Common myeloid progenitor, CD34-positive (primary cell): ENCODE results near the gene KRTAP21-2.

Source experiments
- CTCF ChIA-PET: fragments of 350-600 bp; sonication (Branson Sonifier 250); formaldehyde crosslinking; loops from one replicate; lab custom pipeline; 2021; ENCODE audit warnings: antibody characterized with exemption; lab: Charles Lee
- POLR2A ChIA-PET: fragments of 350-600 bp; sonication (Branson Sonifier 250); formaldehyde crosslinking; loops from one replicate; lab custom pipeline; 2021; ENCODE audit warnings: antibody characterized with exemption; lab: Charles Lee
- DNase-seq, 3 donors: peaks; one replicate each; pipeline versions ENCODE4 v3.0.0 to v3.0.0-alpha.2; 2013
- H3K27ac ChIP-seq, 2 experiments: 1 replicate in 1 of 2; 2 replicates in 1 of 2; pipeline ENCODE4 v1.7.0; 2013; ENCODE audit warnings: inconsistent platforms in 2 of 2, low read length in 2 of 2, mild to moderate bottlenecking in 2 of 2, low read depth in 1 of 2, moderate library complexity in 1 of 2; ENCODE audit not compliant: severe bottlenecking in 2 of 2, insufficient read depth in 1 of 2, poor library complexity in 1 of 2
- H3K27me3 ChIP-seq, 5 experiments: replicated peaks in 2 of 5; 1 replicate in 3 of 5; 2 replicates in 2 of 5; pipeline versions ENCODE4 v1.6.1 to v1.7.0; 2013; ENCODE audit warnings: low read length in 4 of 5, mild to moderate bottlenecking in 2 of 5, moderate library complexity in 2 of 5, inconsistent platforms in 1 of 5; ENCODE audit not compliant: insufficient read depth in 5 of 5, control insufficient read depth in 4 of 5
- H3K36me3 ChIP-seq, 4 experiments: 1 replicate in 2 of 4; 2 replicates in 2 of 4; pipeline versions ENCODE4 v1.6.1 to v1.7.0; 2013; ENCODE audit warnings: low read length in 3 of 4, control low read depth in 1 of 4, mild to moderate bottlenecking in 1 of 4; ENCODE audit not compliant: control insufficient read depth in 4 of 4, insufficient read depth in 4 of 4
- H3K4me1 ChIP-seq, 4 experiments: 1 replicate in 3 of 4; 2 replicates in 1 of 4; pipeline versions ENCODE4 v1.6.1 to v1.7.1; 2013; ENCODE audit warnings: low read length in 3 of 4, mild to moderate bottlenecking in 3 of 4, control low read depth in 1 of 4, inconsistent platforms in 1 of 4, moderate library complexity in 1 of 4; ENCODE audit not compliant: control insufficient read depth in 4 of 4, insufficient read depth in 4 of 4; ENCODE audit errors: control extremely low read depth in 1 of 4
- H3K4me3 ChIP-seq, 7 experiments: 1 replicate in 4 of 7; 2 replicates in 3 of 7; pipeline versions ENCODE4 v1.5.1 to v1.7.0; 2013; ENCODE audit warnings: mild to moderate bottlenecking in 7 of 7, low read length in 6 of 7, moderate library complexity in 6 of 7, inconsistent platforms in 2 of 7, low read depth in 2 of 7, control low read depth in 1 of 7; ENCODE audit not compliant: insufficient read depth in 4 of 7, control insufficient read depth in 1 of 7; ENCODE audit errors: extremely low read depth in 1 of 7
- H3K9me3 ChIP-seq, 5 experiments: 1 replicate in 4 of 5; 2 replicates in 1 of 5; pipeline versions ENCODE4 v1.6.1 to v1.7.1; 2013; ENCODE audit warnings: low read length in 4 of 5, mild to moderate bottlenecking in 2 of 5, inconsistent platforms in 1 of 5, low read depth in 1 of 5, moderate library complexity in 1 of 5; ENCODE audit not compliant: control insufficient read depth in 4 of 5, insufficient read depth in 2 of 5; ENCODE audit errors: control extremely low read depth in 1 of 5
- WGBS: methylation state at CpG from one replicate; pipeline ENCODE4 v1.1.5; 2013; ENCODE audit not compliant: insufficient coverage; 5-methylcytosine and 5-hydroxymethylcytosine counted together

The KRTAP21-2 gene

GRCh38 chr21:30714456-30714855, 32.6 kb downstream of the KRTAP21-2 start:
- Histone ChIP-seq H3K27ac (no peak overlapping the region), H3K4me1 (no peaks in the 10 kb centered on the region), H3K36me3 (no peaks in the 10 kb centered on the region), H3K27me3 (no peaks in the 10 kb centered on the region), H3K4me3 (no peak overlapping the region), H3K9me3 (no peaks in the 10 kb centered on the region)
- ChIA-PET POLR2A (no interaction called here), CTCF (no interaction called here)
- 71% methylated on average over 1 of the region's 3 CpGs for WGBS
- DNase-seq, result no peak

- WGBS, result 80% methylated on average over 3 of the region's 3 CpGs
- H3K36me3 ChIP-seq, result no peaks in the 10 kb centered on the region
- DNase-seq, result no peak
- no peak overlapping the region for H3K27ac ChIP-seq
- no peaks in the 10 kb centered on the region for H3K4me1 ChIP-seq
- H3K27me3 ChIP-seq, result no peaks in the 10 kb centered on the region
- CTCF ChIA-PET, result no interaction called here
- no peaks in the 10 kb centered on the region for H3K9me3 ChIP-seq
- H3K4me3 ChIP-seq, result no peak overlapping the region
- POLR2A ChIA-PET, result no interaction called here
Observed at GRCh38 chr21:30713766-30714165, 33.3 kb downstream of the KRTAP21-2 start.

- no peak for DNase-seq
- WGBS, result 67% methylated on average over 2 of the region's 3 CpGs
- ChIA-PET CTCF (no interaction called here), POLR2A (no interaction called here)
- Histone ChIP-seq H3K4me3 (no peak overlapping the region), H3K9me3 (no peaks in the 10 kb centered on the region), H3K4me1 (no peaks in the 10 kb centered on the region), H3K27ac (no peak overlapping the region), H3K27me3 (no peaks in the 10 kb centered on the region), H3K36me3 (no peaks in the 10 kb centered on the region)
Observed at GRCh38 chr21:30710499-30710898, 36.6 kb downstream of the KRTAP21-2 start.

GRCh38 chr21:30707409-30707808, 39.6 kb downstream of the KRTAP21-2 start:
- no peak overlapping the region for H3K27ac ChIP-seq
- H3K9me3 ChIP-seq, result no peaks in the 10 kb centered on the region
- no peaks in the 10 kb centered on the region for H3K36me3 ChIP-seq
- no peak for DNase-seq
- POLR2A ChIA-PET, result interaction anchor here (0.6 kb wide), 1 partner anchor 16 kb away, joined by 3 read pairs; no protein-coding TSS in a partner anchor
- no peaks in the 10 kb centered on the region for H3K4me1 ChIP-seq
- H3K27me3 ChIP-seq, result no peaks in the 10 kb centered on the region
- H3K4me3 ChIP-seq, result no peak overlapping the region
- CTCF ChIA-PET, result no interaction called here
